NCI-H1436 treated with DMSO at 0.1 percent for 48 hours (cell line): ENCODE data around the gene PRIMA1.

Experiments
- DNase-seq: peaks from one replicate; lab custom pipeline; 2025; lab: John Stamatoyannopoulos, UW

The PRIMA1 gene

GRCh38 chr14:93674343-93674742 lies 113.9 kb downstream of the PRIMA1 start:
- no peak for DNase-seq

GRCh38 chr14:93669632-93670031 lies 118.7 kb downstream of the PRIMA1 start:
- DNase-seq, result no peak
